ENCODE results near the gene NKX1-1. TPM values are rescaled to one million over a fixed set of nuclear protein-coding genes. Genes with fewer than 3 reads are reported as not detected.
A peak's percentile ranks its signal among the peaks of the same experiment; 100 is the strongest.
"Not testable (repeated sequence)": the region's sequence is repeated elsewhere in the genome, so short reads cannot be mapped to it uniquely, and the experiment has no call there.

NKX1-1 gene
- total RNA-seq = not detected
- long read RNA-seq = 0 reads

GRCh38 chr4:1406394-1406980, at the start of gene NKX1-1:
Gene NKX1-1, minus strand, starts transcription at chr4:1406442. Its CDS starts 0 bp downstream, at chr4:1406442.
- intact Hi-C loops (cut with DNase I) = no loop called here
- DNase-seq (ENCODE audit: low spot score) = peak; percentile 51

- intact Hi-C loops (cut with DNase I) = no loop called here
- no peak for DNase-seq (ENCODE audit: low spot score)
Observed at GRCh38 chr4:1453731-1454130, 47.5 kb upstream of the NKX1-1 start.

GRCh38 chr4:1452431-1453051, 46.3 kb upstream of the NKX1-1 start:
- intact Hi-C loops (cut with DNase I) = no loop called here
- DNase-seq (ENCODE audit: low spot score) = no peak

- peak; percentile 39 for DNase-seq (ENCODE audit: low spot score)
- intact Hi-C loops (cut with DNase I) = no loop called here
Observed at GRCh38 chr4:1451752-1452122, 45.5 kb upstream of the NKX1-1 start.

- DNase-seq (ENCODE audit: low spot score) = peak; percentile 31
- intact Hi-C loops (cut with DNase I) = no loop called here
Observed at GRCh38 chr4:1451106-1451751, 45.0 kb upstream of the NKX1-1 start.

- DNase-seq (ENCODE audit: low spot score) = peak; percentile 71
- intact Hi-C loops (cut with DNase I) = no loop called here
Observed at GRCh38 chr4:1449833-1450741, 43.8 kb upstream of the NKX1-1 start.

- intact Hi-C loops (cut with DNase I) = no loop called here
- no peak for DNase-seq (ENCODE audit: low spot score)
Observed at GRCh38 chr4:1449475-1449832, 43.2 kb upstream of the NKX1-1 start.

- DNase-seq (ENCODE audit: low spot score) = peak; percentile 58
- intact Hi-C loops (cut with DNase I) = no loop called here
Observed at GRCh38 chr4:1448589-1449420, 42.6 kb upstream of the NKX1-1 start.

- intact Hi-C loops (cut with DNase I) = no loop called here
Observed at GRCh38 chr4:1447676-1448588, 41.7 kb upstream of the NKX1-1 start.

GRCh38 chr4:1446502-1447386, 40.5 kb upstream of the NKX1-1 start:
- intact Hi-C loops (cut with DNase I) = no loop called here
- DNase-seq (ENCODE audit: low spot score) = peak; percentile 66

More at GRCh38 chr4:1447676-1448588, 41.7 kb upstream of the NKX1-1 start:
- peak; percentile 71 for DNase-seq (ENCODE audit: low spot score)

- intact Hi-C loops (cut with DNase I) = no loop called here
- DNase-seq (ENCODE audit: low spot score) = no peak
Observed at GRCh38 chr4:1445716-1446445, 39.6 kb upstream of the NKX1-1 start.

GRCh38 chr4:1443688-1444172, 37.5 kb upstream of the NKX1-1 start:
- DNase-seq (ENCODE audit: low spot score); intact Hi-C loops (cut with DNase I): not testable (repeated sequence)

GRCh38 chr4:1427010-1427409, 20.8 kb upstream of the NKX1-1 start:
- intact Hi-C loops (cut with DNase I) = no loop called here
- no peak for DNase-seq (ENCODE audit: low spot score)

GRCh38 chr4:1421657-1422056, 15.4 kb upstream of the NKX1-1 start:
- no peak for DNase-seq (ENCODE audit: low spot score)
- intact Hi-C loops (cut with DNase I) = no loop called here

GRCh38 chr4:1419708-1420107, 13.5 kb upstream of the NKX1-1 start:
- DNase-seq (ENCODE audit: low spot score) = peak; percentile 24
- intact Hi-C loops (cut with DNase I) = no loop called here

- DNase-seq (ENCODE audit: low spot score) = peak; percentile 63
- intact Hi-C loops (cut with DNase I) = no loop called here
Observed at GRCh38 chr4:1418494-1419285, 12.4 kb upstream of the NKX1-1 start.

Measured in cardiac septum (tissue), 1 donor.